Measurements from ENCODE around the gene POLD2.

POLD2 gene

GRCh38 chr7:44150966-44151941 lies 27.9 kb upstream of the POLD2 start:
- no peak for TF ChIP-seq CTCF (IDR thresholded peaks at IDR 0.05; ENCODE audit: control insufficient read depth, extremely low read depth, insufficient read depth)
- no peak for DNase-seq (ENCODE audit: low read depth)
- H3K4me3 ChIP-seq (ENCODE audit: low read depth, low read length): no peak overlapping the region

GRCh38 chr7:44150466-44150832 lies 27.1 kb upstream of the POLD2 start:
- H3K4me3 ChIP-seq (ENCODE audit: low read depth, low read length): no peak overlapping the region
- DNase-seq (ENCODE audit: low read depth): no peak
- no peak for TF ChIP-seq CTCF (IDR thresholded peaks at IDR 0.05; ENCODE audit: control insufficient read depth, extremely low read depth, insufficient read depth)

GRCh38 chr7:44149571-44150465 lies 26.5 kb upstream of the POLD2 start:
- H3K4me3 ChIP-seq (ENCODE audit: low read depth, low read length): no peak overlapping the region
- no peak for TF ChIP-seq CTCF (IDR thresholded peaks at IDR 0.05; ENCODE audit: control insufficient read depth, extremely low read depth, insufficient read depth)
- DNase-seq (ENCODE audit: low read depth): no peak

- no peak for TF ChIP-seq CTCF (IDR thresholded peaks at IDR 0.05; ENCODE audit: control insufficient read depth, extremely low read depth, insufficient read depth)
- no peak overlapping the region for H3K4me3 ChIP-seq (ENCODE audit: low read depth, low read length)
- DNase-seq (ENCODE audit: low read depth): no peak
These were observed 25.7 kb upstream of the POLD2 start for GRCh38 chr7:44148961-44149536.

- no peak overlapping the region for H3K4me3 ChIP-seq (ENCODE audit: low read depth, low read length)
- TF ChIP-seq CTCF (IDR thresholded peaks at IDR 0.05; ENCODE audit: control insufficient read depth, extremely low read depth, insufficient read depth): no peak
- no peak for DNase-seq (ENCODE audit: low read depth)
These were observed 24.8 kb upstream of the POLD2 start for GRCh38 chr7:44148166-44148565.

GRCh38 chr7:44147026-44147991 lies 24.0 kb upstream of the POLD2 start:
- H3K4me3 ChIP-seq (ENCODE audit: low read depth, low read length): no peak overlapping the region
- DNase-seq (ENCODE audit: low read depth): no peak
- TF ChIP-seq CTCF (IDR thresholded peaks at IDR 0.05; ENCODE audit: control insufficient read depth, extremely low read depth, insufficient read depth): no peak

Data from LNCaP clone FGC (cell line).